Spleen (tissue), 7 donors: ENCODE data around the gene RAC2.
A peak's percentile ranks its signal among the peaks of the same experiment; 100 is the strongest.

Source experiments
- POLR2A ChIP-seq, 3 donors: fragments of 450-650 bp; IDR thresholded peaks; one replicate each; pipeline ENCODE4 v1.5.1; 2017; ENCODE audit warnings: antibody characterized with exemption in 3 of 3, mild to moderate bottlenecking in 1 of 3
- POLR2AphosphoS5 ChIP-seq, 3 donors: sonication (generic); formaldehyde crosslinking; IDR thresholded peaks; one replicate each; pipeline ENCODE4 v1.5.1; 2017; ENCODE audit warnings: antibody characterized with exemption in 3 of 3
- TF ChIP-seq, protein P1 (sequence below), 11 experiments: fragments of 200-600 bp in 7 of 11; fragments of 450-650 bp in 4 of 11; sonication (generic) in 4 of 11; IDR thresholded peaks in 8 of 11; conservative IDR thresholded peaks in 3 of 11; 1 replicate in 7 of 11; 2 replicates in 4 of 11; pipeline versions ENCODE4 v1.4.0 to v1.8.0; 2016 to 2021; ENCODE audit warnings: antibody characterized with exemption in 11 of 11, inconsistent platforms in 4 of 11, mild to moderate bottlenecking in 1 of 11
- donor health status: DM: no; HTN: no; CAD: no; lungs with moderate emphysema.
- donor health status: DM: no; HTN: no; CAD: no.
- donor health status: DM: no; HTN: no; CAD: no.

DNA sequence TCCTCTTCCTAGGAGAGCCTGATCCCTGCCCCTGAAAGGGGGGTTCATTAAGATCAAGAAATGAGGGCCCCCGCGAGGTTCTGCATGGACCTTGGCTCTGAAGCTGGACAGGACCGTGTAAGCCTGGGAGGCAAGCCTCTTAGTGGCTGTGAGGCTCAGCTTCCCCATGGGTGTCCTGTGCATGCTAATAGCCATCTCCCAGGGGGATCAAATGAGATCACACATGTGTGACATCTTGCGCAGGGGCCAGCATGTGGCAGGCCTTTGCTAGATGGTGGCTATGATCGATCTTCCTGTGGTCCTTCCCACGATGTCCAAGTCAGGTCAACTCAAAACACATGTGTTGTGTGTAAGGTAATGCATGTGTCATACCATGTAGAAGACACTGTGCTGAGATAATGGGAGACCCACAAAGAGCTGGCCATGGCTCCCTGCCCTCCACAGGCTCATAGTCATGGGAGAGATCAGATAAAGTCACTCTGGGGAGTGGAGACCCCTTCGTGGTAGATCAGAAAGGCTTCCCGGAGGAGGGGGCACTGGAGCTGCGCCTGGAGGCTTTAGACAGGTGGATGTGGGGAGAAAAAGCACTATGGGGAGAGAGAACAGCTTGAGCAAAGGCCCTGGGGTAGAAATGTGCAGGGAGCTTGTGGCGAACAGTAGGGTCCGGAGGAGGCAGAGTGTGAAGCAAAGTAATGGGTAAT lies 3.7 kb downstream of the RAC2 start:
- TF ChIP-seq, protein P1, sequence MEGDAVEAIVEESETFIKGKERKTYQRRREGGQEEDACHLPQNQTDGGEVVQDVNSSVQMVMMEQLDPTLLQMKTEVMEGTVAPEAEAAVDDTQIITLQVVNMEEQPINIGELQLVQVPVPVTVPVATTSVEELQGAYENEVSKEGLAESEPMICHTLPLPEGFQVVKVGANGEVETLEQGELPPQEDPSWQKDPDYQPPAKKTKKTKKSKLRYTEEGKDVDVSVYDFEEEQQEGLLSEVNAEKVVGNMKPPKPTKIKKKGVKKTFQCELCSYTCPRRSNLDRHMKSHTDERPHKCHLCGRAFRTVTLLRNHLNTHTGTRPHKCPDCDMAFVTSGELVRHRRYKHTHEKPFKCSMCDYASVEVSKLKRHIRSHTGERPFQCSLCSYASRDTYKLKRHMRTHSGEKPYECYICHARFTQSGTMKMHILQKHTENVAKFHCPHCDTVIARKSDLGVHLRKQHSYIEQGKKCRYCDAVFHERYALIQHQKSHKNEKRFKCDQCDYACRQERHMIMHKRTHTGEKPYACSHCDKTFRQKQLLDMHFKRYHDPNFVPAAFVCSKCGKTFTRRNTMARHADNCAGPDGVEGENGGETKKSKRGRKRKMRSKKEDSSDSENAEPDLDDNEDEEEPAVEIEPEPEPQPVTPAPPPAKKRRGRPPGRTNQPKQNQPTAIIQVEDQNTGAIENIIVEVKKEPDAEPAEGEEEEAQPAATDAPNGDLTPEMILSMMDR (IDR thresholded peaks at IDR 0.05 in 8 of 11, conservative IDR thresholded peaks at IDR 0.05 in 3 of 11): no peak
- TF ChIP-seq POLR2A (IDR thresholded peaks at IDR 0.05) (no peak), POLR2AphosphoS5 (IDR thresholded peaks at IDR 0.05) (peak in 1 of 3 donors; percentile 4)
